ENCODE results near the gene BPIFB3.
"Not testable (repeated sequence)": the region's sequence is repeated elsewhere in the genome, so short reads cannot be mapped to it uniquely, and the experiment has no call there.

BPIFB3 gene

GRCh38 chr20:33093074-33093473 is 39.4 kb downstream of the BPIFB3 start:
- DNase-seq: no peak

- DNase-seq: no peak
Measured at GRCh38 chr20:33093582-33093981, 39.9 kb downstream of the BPIFB3 start.

GRCh38 chr20:33095249-33095648 is 41.5 kb downstream of the BPIFB3 start:
- no peak for DNase-seq

- peak; percentile 71 for DNase-seq
Measured at GRCh38 chr20:33095902-33096584, 42.3 kb downstream of the BPIFB3 start.

- no peak for DNase-seq
Measured at GRCh38 chr20:33097001-33097400, 43.3 kb downstream of the BPIFB3 start.

- DNase-seq: no peak
Measured at GRCh38 chr20:33099843-33100538, 46.3 kb downstream of the BPIFB3 start.

GRCh38 chr20:33103556-33103955 is 49.9 kb downstream of the BPIFB3 start:
- no peak for DNase-seq

GRCh38 chr20:33104336-33104735 is 50.6 kb downstream of the BPIFB3 start:
- DNase-seq: no peak

- DNase-seq: no peak
Measured at GRCh38 chr20:33105316-33105924, 51.7 kb downstream of the BPIFB3 start.

GRCh38 chr20:33106058-33106620 is 52.4 kb downstream of the BPIFB3 start:
- not testable (repeated sequence) for DNase-seq

GRCh38 chr20:33108661-33109060 is 55.0 kb downstream of the BPIFB3 start:
- no peak for DNase-seq

GRCh38 chr20:33110147-33110825 is 56.6 kb downstream of the BPIFB3 start:
- DNase-seq: no peak

- DNase-seq: no peak
Measured at GRCh38 chr20:33111306-33111705, 57.6 kb downstream of the BPIFB3 start.

- no peak for DNase-seq
Measured at GRCh38 chr20:33112547-33113386, 59.1 kb downstream of the BPIFB3 start.

- no peak for DNase-seq
Measured at GRCh38 chr20:33113387-33113908, 59.7 kb downstream of the BPIFB3 start.

GRCh38 chr20:33115501-33115900 is 61.8 kb downstream of the BPIFB3 start:
- DNase-seq: not testable (repeated sequence)

GRCh38 chr20:33119725-33120720 is 66.3 kb downstream of the BPIFB3 start:
- no peak for DNase-seq

GRCh38 chr20:33120934-33121333 is 67.2 kb downstream of the BPIFB3 start:
- no peak for DNase-seq

- not testable (repeated sequence) for DNase-seq
Measured at GRCh38 chr20:33122297-33122696, 68.6 kb downstream of the BPIFB3 start.

All from NCI-H1694 treated with DMSO at 0.1 percent for 48 hours (cell line).